Endodermal cell (in vitro differentiated cells): Measurements from ENCODE around the gene PRMT7. TPM values are rescaled to one million over a fixed set of nuclear protein-coding genes. Genes with fewer than 3 reads are reported as not detected.
A peak's percentile ranks its signal among the peaks of the same experiment; 100 is the strongest.

Experiments used
- DNase-seq: peaks from one replicate; pipeline ENCODE4 v3.0.0-alpha.2; 2017
- H3K27ac ChIP-seq: 2 replicates; pipeline ENCODE4 v1.5.1; 2013; ENCODE audit warnings: mild to moderate bottlenecking, low read depth, low read length, moderate library complexity
- H3K27me3 ChIP-seq: 2 replicates; pipeline ENCODE4 v1.6.1; 2013; ENCODE audit warnings: mild to moderate bottlenecking, low read length, moderate library complexity; ENCODE audit not compliant: insufficient read depth, control insufficient read depth, poor library complexity, severe bottlenecking
- H3K36me3 ChIP-seq: 2 replicates; pipeline ENCODE4 v1.7.0; 2013; ENCODE audit warnings: mild to moderate bottlenecking, low read length, moderate library complexity; ENCODE audit not compliant: control insufficient read depth, insufficient read depth
- H3K4me1 ChIP-seq: one replicate; pipeline ENCODE4 v1.7.0; 2013; ENCODE audit warnings: low read length; ENCODE audit not compliant: control insufficient read depth, insufficient read depth
- H3K4me3 ChIP-seq: 2 replicates; pipeline ENCODE4 v1.5.1; 2013; ENCODE audit warnings: mild to moderate bottlenecking, low read length, moderate library complexity
- H3K9ac ChIP-seq: 2 replicates; pipeline ENCODE4 v1.6.1; 2013; ENCODE audit warnings: mild to moderate bottlenecking, low read length, moderate library complexity; ENCODE audit not compliant: poor library complexity, severe bottlenecking; ENCODE audit errors: extremely low read depth
- H3K9me3 ChIP-seq: 2 replicates; pipeline ENCODE4 v1.6.1; 2013; ENCODE audit warnings: mild to moderate bottlenecking, low read length, moderate library complexity; ENCODE audit not compliant: control insufficient read depth
- H3K27ac Mint-ChIP-seq: 2 replicates; pipeline ENCODE4 v1.8.0; 2020; ENCODE audit warnings: mixed read lengths
- H3K27me3 Mint-ChIP-seq: 2 replicates; pipeline ENCODE4 v1.8.0; 2021; ENCODE audit warnings: mild to moderate bottlenecking, mixed read lengths; ENCODE audit not compliant: insufficient read depth
- H3K36me3 Mint-ChIP-seq: 2 replicates; pipeline ENCODE4 v1.8.0; 2020; ENCODE audit warnings: low read depth, mixed read lengths
- H3K4me1 Mint-ChIP-seq: 2 replicates; pipeline ENCODE4 v1.8.0; 2020; ENCODE audit warnings: mixed read lengths
- H3K4me3 Mint-ChIP-seq: 2 replicates; pipeline ENCODE4 v1.8.0; 2020; ENCODE audit warnings: mild to moderate bottlenecking, moderate library complexity, mixed read lengths
- H3K9me3 Mint-ChIP-seq: 2 replicates; pipeline ENCODE4 v1.8.0; 2020; ENCODE audit warnings: mild to moderate bottlenecking, mixed read lengths
- WGBS, 2 experiments: methylation state at CpG; one replicate each; pipeline versions ENCODE4 v1.1.5 to v1.1.7; 2013; ENCODE audit warnings: missing lambda C conversion rate in 2 of 2, mixed read lengths in 1 of 2; ENCODE audit not compliant: insufficient coverage in 1 of 2, insufficient read length in 1 of 2; 5-methylcytosine and 5-hydroxymethylcytosine counted together
- total RNA-seq, 2 donors: library from RNA; stranded (reverse); fragmentation: NEBNext Ultra II Directional in 1 of 2; extraction: Animal tissue kit (Norgen Biotek cat#: 25700) in 1 of 2; gene quantifications; 2 replicates in 1 of 2; 3 replicates in 1 of 2; pipeline ENCODE4 v1.2.1, GENCODE V29; 2021
- TF ChIP-seq, protein P1 (sequence below): fragments of 200-600 bp; sonication (generic); conservative IDR thresholded peaks from 2 replicates; pipeline ENCODE4 v1.5.0; 2021; ENCODE audit warnings: antibody characterized with exemption, mild to moderate bottlenecking

Gene PRMT7
- total RNA-seq, 2 donors from 2014 or later, result 63.9 to 68.5 TPM

DNA sequence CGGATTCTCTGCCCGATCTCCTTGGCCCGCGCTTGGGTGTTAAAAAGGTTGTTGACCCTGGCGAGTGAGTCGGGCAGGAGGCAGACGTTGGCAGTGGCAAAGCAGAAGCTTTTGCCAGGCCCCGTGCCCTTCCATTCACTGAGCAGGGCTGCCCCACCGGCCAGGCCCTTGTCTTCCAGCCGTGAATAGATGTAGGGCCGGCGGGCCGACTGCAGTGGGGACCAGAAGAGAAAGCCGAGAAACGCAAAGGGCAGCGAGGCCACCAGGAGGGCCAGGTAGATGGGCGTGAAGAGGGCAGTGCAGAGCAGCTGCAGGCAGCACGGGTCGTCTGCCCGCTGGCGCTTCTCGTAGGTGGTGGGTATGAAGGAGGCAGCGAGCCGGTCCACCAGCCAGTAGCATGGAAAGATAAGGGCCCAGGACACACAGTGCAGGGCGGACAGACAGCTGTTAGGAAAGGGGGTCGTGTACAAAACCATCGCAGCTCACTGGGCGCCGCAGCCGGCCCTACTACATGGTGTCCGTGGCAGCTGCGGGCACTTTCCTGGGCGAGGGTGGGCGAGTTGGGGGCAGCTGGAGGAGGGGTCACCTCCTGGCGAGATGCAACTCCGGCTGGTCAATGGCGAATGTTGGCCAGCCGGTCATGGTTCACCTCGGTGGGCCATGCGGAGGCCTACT lies 61.0 kb downstream of the PRMT7 start:
- H3K27me3 Mint-ChIP-seq, result no peaks in the 10 kb centered on the region
- H3K27me3 ChIP-seq, result no peaks in the 10 kb centered on the region
- H3K9me3 Mint-ChIP-seq, result no peaks in the 10 kb centered on the region
- no peaks in the 10 kb centered on the region for H3K36me3 ChIP-seq
- no peaks in the 10 kb centered on the region for H3K9me3 ChIP-seq
- 94 to 96% methylated on average over 25 to 40 of the region's 40 CpGs for WGBS, 2 experiments
- TF ChIP-seq, protein P1, sequence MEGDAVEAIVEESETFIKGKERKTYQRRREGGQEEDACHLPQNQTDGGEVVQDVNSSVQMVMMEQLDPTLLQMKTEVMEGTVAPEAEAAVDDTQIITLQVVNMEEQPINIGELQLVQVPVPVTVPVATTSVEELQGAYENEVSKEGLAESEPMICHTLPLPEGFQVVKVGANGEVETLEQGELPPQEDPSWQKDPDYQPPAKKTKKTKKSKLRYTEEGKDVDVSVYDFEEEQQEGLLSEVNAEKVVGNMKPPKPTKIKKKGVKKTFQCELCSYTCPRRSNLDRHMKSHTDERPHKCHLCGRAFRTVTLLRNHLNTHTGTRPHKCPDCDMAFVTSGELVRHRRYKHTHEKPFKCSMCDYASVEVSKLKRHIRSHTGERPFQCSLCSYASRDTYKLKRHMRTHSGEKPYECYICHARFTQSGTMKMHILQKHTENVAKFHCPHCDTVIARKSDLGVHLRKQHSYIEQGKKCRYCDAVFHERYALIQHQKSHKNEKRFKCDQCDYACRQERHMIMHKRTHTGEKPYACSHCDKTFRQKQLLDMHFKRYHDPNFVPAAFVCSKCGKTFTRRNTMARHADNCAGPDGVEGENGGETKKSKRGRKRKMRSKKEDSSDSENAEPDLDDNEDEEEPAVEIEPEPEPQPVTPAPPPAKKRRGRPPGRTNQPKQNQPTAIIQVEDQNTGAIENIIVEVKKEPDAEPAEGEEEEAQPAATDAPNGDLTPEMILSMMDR, result no peak
- H3K4me3 Mint-ChIP-seq, result no peak overlapping the region
- H3K27ac Mint-ChIP-seq, result no peak overlapping the region
- no peak for DNase-seq
- H3K4me1 Mint-ChIP-seq, result peaks cover 15% of the 10 kb centered on the region
- no peak overlapping the region for H3K27ac ChIP-seq
- H3K4me3 ChIP-seq, result no peak overlapping the region
- H3K9ac ChIP-seq, result no peak overlapping the region
- H3K4me1 ChIP-seq, result peaks cover 4% of the 10 kb centered on the region
- H3K36me3 Mint-ChIP-seq, result no peaks in the 10 kb centered on the region

DNA sequence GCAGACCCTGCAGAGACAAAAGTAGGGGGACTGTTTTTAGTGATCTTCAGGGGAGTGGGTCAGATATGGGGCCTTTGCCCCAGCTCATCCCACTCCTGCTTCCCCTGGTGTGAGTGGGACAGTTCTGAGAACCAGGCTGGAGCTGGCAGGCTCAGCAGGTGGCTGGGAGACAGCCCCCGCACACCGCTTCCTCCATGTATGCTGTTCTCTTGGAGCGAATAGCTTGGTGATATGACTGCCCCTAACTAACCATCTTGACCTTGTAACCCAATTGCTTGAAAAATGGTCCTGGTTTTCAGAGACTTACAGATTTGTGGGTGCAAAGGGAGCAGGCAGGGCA lies 61.5 kb downstream of the PRMT7 start:
- Mint-ChIP-seq H3K4me1 (peaks cover 13% of the 10 kb centered on the region), H3K4me3 (no peak overlapping the region), H3K27me3 (no peaks in the 10 kb centered on the region), H3K27ac (peak overlapping the region; percentile 41), H3K36me3 (no peaks in the 10 kb centered on the region), H3K9me3 (no peaks in the 10 kb centered on the region)
- TF ChIP-seq, protein P1, result no peak
- no peaks in the 10 kb centered on the region for H3K36me3 ChIP-seq
- peaks cover 4% of the 10 kb centered on the region for H3K4me1 ChIP-seq
- no peak overlapping the region for H3K9ac ChIP-seq
- no peak overlapping the region for H3K27ac ChIP-seq
- H3K4me3 ChIP-seq, result no peak overlapping the region
- H3K9me3 ChIP-seq, result no peaks in the 10 kb centered on the region
- no peak for DNase-seq
- H3K27me3 ChIP-seq, result no peaks in the 10 kb centered on the region
- WGBS, 2 experiments, result 83 to 98% methylated on average over 2 to 3 of the region's 3 CpGs

DNA sequence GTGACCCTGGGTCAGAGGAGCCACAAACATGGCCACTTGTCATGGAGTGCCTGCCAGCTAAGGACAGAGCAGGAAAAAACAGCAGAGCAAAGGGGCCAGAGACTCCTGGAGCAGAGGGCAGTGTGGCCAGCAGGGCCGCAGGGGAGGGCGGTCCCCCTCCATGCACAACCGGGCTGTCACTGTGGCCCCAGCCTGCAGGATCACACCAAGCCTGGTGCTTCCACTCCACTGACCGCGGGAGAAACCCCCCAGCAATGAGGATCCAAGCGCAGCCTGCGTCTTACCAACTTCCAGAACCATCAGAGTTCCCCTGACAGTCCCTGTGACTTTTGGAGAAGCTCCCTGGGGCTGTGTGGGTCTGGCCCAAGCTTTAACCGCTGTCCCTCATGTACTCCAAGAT lies 62.0 kb downstream of the PRMT7 start:
- no peaks in the 10 kb centered on the region for H3K27me3 Mint-ChIP-seq
- TF ChIP-seq, protein P1, result no peak
- no peaks in the 10 kb centered on the region for H3K9me3 Mint-ChIP-seq
- H3K4me3 Mint-ChIP-seq, result no peak overlapping the region
- Histone ChIP-seq H3K27me3 (no peaks in the 10 kb centered on the region), H3K36me3 (no peaks in the 10 kb centered on the region), H3K4me1 (peaks cover 4% of the 10 kb centered on the region), H3K4me3 (no peak overlapping the region), H3K27ac (no peak overlapping the region), H3K9me3 (no peaks in the 10 kb centered on the region), H3K9ac (no peak overlapping the region)
- peak overlapping the region; percentile 41 for H3K27ac Mint-ChIP-seq
- peaks cover 13% of the 10 kb centered on the region for H3K4me1 Mint-ChIP-seq
- WGBS, 2 experiments, result 93 to 97% methylated on average over 6 to 8 of the region's 8 CpGs
- no peak for DNase-seq
- H3K36me3 Mint-ChIP-seq, result no peaks in the 10 kb centered on the region
